Vagina (tissue), 2 donors: Measurements from ENCODE around the gene ZNF282.

Experiments
- POLR2A ChIP-seq, 2 donors: fragments of 450-650 bp; IDR thresholded peaks; one replicate each; pipeline ENCODE4 v1.6.1; 2017; ENCODE audit warnings: antibody characterized with exemption in 2 of 2, mild to moderate bottlenecking in 2 of 2, moderate library complexity in 2 of 2
- POLR2AphosphoS5 ChIP-seq, 2 donors: sonication (generic); formaldehyde crosslinking; IDR thresholded peaks; one replicate each; pipeline ENCODE4 v1.9.0; 2017; ENCODE audit warnings: antibody characterized with exemption in 2 of 2, mild to moderate bottlenecking in 2 of 2, low read depth in 1 of 2; ENCODE audit not compliant: insufficient read depth in 1 of 2
- TF ChIP-seq, protein P1 (sequence below), 3 experiments: fragments of 450-650 bp in 2 of 3; fragments of 200-600 bp in 1 of 3; sonication (generic) in 1 of 3; IDR thresholded peaks; one replicate each; pipeline ENCODE4 v1.5.1; 2017 to 2019; ENCODE audit warnings: antibody characterized with exemption in 3 of 3, mild to moderate bottlenecking in 2 of 3, moderate library complexity in 2 of 3

DNA sequence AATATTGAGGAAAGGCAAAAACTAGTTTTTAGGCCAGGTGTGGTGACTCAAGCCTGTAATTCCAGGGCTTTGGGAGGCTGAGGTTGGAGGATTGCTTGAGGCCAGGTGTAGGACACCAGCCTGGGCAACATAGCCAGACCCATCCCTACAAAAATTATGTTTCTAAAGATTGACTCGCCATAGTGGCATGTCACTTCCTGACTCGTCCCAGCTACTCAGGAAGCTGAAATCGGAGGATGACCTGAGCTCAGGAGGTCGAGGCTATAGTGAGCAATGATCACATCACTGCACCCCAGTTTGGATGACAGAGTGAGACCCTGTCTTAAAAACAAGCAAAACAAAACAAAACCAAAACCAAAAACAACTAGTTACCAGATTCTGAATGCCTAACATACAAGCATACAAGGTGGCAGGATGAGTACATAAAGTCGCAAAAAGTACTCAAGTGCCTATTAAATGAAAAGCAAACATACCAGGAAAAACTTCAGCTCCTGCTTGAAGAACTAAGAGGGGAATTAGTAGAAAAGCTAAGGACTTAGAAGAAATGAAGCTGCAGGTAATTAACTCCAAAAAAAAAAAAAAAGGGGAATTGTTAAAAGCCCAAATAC is 34.0 kb upstream of the ZNF282 start:
- TF ChIP-seq, protein P1, sequence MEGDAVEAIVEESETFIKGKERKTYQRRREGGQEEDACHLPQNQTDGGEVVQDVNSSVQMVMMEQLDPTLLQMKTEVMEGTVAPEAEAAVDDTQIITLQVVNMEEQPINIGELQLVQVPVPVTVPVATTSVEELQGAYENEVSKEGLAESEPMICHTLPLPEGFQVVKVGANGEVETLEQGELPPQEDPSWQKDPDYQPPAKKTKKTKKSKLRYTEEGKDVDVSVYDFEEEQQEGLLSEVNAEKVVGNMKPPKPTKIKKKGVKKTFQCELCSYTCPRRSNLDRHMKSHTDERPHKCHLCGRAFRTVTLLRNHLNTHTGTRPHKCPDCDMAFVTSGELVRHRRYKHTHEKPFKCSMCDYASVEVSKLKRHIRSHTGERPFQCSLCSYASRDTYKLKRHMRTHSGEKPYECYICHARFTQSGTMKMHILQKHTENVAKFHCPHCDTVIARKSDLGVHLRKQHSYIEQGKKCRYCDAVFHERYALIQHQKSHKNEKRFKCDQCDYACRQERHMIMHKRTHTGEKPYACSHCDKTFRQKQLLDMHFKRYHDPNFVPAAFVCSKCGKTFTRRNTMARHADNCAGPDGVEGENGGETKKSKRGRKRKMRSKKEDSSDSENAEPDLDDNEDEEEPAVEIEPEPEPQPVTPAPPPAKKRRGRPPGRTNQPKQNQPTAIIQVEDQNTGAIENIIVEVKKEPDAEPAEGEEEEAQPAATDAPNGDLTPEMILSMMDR (IDR thresholded peaks at IDR 0.05) = no peak
- TF ChIP-seq POLR2A (IDR thresholded peaks at IDR 0.05) (no peak), POLR2AphosphoS5 (IDR thresholded peaks at IDR 0.05; ENCODE audit: insufficient read depth in 1 of 2, low read depth in 1 of 2) (no peak)
